ENCODE data around the gene KAZALD1.

GRCh38 chr10:101066896-101067355 lies 5.1 kb downstream of the KAZALD1 start:
- no peak for TF ChIP-seq CTCF (IDR thresholded peaks at IDR 0.05)
- no peak for TF ChIP-seq POLR2AphosphoS5 (IDR thresholded peaks at IDR 0.05)
